ENCODE data around the gene SLC11A1.

The SLC11A1 gene

DNA sequence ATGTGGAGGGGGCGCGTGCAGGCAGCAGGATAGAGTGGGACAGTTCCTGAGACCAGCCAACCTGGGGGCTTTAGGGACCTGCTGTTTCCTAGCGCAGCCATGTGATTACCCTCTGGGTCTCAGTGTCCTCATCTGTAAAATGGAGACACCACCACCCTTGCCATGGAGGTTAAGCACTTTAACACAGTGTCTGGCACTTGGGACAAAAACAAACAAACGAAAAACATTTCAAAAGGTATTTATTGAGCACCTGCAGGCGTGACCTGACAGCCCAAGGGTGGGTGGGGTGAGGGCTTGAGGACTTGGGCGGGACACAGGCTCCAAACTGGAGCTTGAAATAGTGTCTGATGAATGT, 13.0 kb downstream of the SLC11A1 start:
- no peak for DNase-seq

DNA sequence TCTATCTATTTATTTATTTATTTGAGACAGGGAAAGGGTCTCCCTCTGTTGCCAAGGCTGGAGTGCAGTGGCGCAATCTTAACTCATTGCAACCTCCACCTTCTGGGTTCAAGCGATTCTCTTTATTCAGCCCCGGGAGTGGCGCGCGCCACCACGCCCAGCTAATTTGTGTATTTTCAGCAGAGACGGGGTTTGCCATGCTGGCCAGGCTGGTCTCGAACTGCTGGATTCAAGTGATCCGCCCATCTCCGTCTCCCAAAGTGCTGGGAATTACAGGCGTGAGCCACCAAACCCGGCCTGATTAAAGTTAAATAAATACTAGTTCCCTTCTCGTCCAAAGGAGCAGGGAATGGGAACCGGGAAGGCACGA, 13.4 kb downstream of the SLC11A1 start:
- no peak for DNase-seq

DNA sequence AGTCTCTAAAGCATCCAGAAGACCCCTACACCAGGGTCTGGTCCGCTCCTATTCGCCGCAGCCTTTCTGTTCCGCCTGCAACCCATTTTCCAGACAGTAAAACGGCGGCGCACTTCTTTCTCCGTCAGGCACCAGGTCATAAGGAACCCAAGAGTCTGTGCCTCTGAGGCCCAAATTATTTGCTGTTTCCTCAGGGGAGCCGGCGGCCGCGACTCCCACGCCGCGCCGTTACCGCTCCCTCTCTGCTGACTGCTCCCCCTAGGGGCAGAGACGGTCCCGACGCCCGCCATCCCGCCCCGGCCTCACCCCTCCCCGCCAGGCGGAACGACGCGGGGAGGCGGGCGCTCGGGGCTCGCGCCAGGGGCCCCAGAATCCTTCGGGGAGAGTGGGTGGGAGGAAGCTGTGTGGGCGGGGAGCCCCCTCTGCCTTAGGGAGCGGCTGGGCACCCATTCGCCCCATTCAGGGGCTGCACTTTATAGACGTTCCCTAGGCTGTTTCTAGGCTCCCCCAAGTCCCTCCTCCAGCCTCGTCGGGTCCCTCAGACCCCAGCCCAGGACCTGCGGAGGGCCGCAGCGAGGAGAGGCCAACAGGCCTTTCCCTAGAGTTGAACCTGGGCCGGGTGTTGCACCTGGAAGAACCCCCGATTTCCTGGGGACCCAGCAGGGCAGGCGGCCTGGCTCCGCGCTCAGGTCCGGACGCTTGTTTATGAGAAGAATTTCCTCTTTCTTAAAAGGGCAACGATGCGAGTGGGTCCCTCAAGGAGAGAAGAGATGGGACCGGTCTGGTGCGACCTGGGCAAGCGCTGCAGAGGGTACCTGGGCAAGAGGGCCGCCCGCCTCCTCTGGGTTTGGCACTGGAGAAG, 14.0 kb downstream of the SLC11A1 start:
- DNase-seq = peak; percentile 94

DNA sequence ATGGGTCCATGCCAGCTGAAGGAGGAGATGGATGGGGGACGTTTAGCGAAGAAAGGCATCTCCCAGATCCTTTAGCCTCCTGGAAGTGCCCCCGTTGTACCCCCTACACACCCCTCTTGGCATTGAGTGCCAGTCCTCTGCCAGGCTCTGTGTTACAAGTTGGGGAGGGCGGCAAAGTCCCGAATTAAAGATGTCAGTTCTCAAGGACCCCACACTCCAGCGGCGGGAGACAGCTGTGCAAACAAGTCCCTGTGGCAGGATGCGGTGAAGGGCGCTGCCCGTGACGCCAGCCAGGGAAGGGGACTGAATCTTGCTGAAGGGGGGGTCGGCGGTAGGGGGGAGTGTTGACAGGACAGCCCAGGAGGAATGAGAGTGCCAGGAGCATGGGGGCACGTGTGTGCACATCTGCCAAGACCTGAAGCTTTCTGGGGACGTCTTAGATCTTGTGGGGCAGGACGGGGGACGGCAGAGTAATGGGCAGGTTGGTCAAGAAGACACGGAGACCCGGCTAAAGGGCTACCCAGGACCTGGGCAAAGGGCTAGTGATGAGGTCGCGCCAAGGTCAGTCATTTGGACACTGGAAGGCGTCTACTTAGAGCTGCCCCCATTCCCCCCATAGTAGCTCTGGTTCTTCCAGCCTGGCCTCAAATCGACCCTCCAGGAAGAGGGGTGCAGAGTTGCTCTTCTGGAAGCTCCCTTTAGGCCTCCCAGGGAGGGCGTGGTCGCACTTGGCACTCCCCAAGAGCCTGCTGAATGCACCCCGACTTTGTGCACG, 14.8 kb downstream of the SLC11A1 start:
- peak; percentile 64 for DNase-seq

DNA sequence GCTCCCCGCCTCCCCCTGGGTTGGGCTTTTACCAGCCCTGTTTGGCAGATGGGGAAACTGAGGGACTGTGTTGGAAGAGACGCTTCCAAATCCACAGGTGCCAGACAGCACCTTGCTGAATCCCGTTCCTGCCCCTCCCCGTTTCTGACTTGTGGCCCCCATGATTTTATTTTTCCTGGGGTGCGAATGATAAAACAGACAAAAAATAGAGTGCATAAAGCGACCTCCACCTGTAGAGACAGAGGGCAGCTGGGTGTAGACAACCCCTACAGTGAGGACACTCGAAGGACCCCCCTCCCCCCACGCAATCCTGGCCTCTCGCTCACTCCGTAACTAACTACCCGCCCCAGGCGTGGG, 15.4 kb downstream of the SLC11A1 start:
- peak; percentile 50 for DNase-seq

DNA sequence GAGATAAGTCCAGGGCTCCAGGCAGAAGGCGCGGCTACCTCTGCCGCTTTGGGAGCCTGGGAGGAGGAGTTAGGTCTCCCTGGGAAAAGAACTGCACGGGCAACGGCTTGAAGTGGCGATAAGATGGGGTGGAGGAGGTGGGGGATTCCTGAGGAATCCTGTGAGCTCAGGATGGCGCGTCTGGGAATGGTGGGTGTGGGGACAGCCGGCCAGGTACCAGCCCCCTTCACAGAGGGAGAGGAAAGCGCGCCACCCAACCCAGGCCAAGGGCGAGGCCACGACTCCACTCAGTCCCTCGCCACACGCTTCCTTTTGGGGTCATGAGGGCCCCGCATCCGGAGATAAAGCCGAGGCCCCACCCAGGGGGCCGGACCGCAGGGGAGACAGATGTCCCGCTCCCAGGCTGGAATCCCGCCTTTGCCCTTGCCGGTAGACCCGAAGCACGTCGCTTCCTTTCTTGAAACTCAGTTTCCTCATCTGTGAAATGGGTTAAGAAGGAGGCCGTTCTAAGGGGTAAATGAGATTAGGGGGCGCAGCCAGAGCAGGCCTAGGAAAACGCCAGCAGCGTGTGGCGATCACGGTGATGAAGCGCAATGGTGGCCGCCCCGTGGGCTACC, 15.9 kb downstream of the SLC11A1 start:
- peak; percentile 63 for DNase-seq

DNA sequence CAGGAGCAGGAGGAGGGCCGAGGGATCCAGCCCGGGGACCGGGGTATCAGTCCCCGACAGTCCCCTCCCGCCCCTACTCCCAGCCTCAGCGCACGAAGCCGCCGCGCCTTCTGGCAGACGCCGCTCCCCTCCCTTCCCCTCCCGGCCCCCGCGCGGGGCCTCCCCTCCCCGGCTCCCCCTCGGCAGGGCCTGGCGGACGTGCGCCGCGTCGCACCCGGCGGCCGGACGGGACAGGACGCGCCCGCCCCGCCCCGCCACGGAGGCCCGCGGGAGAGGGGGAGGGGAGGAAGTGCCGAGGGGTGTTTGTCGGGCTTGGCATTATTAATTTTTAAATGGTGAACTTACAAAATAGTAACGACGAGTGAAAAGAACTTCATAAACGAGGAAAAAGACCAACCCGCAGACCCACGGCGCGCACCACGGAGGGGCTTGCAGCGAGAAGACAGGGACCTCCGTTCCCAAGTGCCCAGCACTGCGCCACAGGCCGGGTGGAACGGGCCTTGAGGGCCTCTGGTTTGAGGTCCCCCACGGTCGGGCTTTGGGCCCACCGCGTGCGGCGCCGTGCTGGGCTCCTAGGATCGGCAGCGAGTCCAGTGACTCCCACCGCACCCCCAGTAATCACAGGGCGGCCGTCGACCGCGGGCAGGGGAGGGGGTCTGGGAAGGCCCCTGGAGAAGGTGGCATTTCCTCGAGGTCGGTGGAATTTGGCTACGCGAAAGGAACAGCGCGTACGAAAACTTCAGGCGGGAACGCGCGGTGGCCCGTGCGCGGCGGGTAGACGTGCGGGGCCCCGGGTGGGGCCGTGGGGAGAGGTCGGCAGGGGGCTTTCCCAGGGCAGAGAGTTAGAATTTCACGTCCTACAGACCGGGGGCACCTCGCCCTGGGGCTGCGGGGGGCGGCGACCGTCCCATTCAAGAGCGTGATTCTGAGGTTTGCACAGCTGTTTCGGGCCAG, 16.6 kb downstream of the SLC11A1 start:
- DNase-seq = peak; percentile 81

DNA sequence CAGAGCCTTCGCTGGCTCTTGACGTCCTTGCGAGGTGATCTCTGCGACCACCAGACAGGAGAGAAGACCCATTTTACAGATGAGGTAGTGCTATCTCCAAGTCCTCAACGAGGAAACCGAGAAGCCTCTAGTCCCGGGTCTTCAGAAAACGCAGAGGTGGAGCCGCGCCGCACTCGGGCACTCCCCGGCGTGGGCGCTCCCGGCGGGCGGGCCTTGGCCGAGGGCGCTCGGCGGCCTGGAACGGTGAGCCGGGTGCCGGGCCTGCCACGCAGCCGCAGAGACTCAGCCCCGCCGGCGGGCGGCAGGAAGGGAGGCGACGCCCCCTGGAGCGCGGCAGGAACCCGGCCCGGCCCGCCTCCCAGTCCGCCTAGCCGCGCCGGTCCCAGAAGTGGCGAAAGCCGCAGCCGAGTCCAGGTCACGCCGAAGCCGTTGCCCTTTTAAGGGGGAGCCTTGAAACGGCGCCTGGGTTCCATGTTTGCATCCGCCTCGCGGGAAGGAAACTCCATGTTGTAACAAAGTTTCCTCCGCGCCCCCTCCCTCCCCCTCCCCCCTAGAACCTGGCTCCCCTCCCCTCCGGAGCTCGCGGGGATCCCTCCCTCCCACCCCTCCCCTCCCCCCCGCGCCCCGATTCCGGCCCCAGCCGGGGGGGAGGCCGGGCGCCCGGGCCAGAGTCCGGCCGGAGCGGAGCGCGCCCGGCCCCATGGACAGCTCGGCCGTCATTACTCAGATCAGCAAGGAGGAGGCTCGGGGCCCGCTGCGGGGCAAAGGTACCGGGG, 17.5 kb downstream of the SLC11A1 start, which contains the start of gene CTDSP1:
Gene CTDSP1 (plus strand): TSS at position 478 of the 776 bp plus-strand sequence. CDS start 223 bp downstream, at position 701.
- peak; percentile 94 for DNase-seq

DNA sequence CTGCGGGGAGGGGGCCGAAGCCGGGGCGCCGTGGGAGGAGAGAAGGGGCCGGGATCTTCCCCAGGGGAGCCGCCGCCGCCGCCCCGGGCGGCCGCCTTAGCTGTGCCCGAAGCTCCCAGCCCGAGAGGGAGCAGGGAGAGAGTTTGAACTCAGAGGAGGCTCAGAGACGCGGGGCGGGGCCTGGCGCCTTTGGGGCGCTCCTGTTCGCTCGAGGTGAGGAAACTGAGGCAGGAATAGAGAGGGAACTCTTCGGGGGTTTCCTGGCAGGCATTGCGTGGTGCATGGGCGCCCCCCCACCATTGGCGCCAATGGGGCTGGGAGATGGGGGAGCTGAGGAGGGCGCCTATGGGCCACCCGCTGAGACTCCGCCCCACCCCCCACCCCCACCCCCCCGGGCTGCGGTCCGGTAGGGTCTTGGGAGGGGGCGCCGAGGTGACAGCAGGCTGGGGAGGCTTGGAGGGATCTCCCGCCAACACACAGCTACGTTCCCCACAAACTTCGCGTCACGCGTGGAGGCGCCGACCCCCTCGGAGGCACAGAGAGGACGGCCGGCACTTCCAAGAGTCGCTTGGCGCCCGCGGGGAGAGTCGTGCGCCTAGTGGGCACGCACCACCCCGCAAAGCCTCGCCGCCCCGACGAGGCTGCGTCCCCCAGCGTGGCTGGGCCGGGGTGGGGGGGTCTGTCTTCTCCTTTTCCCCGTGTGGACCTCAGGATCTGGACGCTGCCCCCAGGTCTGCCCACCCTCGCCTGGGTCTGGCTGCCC, 18.3 kb downstream of the SLC11A1 start:
- peak; percentile 33 for DNase-seq

DNA sequence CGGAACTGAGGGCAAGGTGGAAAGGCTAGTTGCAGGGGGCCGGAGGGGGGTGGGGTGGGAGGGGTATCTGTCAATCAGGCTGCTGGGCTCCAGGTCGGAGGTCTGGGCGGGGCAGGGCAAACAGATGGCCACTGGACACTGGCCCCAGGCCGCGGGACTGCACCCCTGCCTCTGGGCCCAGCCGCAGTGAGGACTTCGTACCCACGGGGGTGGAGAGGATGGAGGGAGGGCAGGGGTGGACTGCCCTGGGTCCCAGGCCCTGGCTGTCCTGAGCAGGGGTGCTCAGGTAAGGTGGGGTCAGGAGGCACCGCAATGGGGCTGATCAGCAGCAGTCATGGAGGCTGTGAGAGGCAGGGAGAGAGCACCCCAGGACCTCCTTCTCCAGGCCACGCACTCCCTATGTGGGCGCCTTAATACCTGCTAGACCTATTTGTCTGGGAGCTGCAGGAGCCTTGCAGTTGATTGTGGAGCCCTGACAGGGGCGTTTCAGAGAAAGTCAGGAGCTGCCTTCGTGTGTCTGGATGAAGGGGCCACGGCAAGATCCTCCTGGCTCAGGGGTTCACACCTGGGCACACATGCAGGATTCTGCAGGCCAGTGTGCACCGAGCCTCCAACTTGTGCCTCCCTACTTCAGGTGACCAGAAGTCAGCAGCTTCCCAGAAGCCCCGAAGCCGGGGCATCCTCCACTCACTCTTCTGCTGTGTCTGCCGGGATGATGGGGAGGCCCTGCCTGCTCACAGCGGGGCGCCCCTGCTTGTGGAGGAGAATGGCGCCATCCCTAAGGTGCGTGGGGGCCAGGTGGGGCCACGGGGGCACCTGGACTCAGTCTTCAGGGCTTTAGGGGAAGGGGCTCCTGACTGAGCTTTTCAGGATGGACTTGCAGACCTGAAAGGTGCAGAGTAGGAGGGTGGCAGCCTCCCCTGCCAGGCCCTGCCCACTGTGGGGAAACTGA, 19.1 kb downstream of the SLC11A1 start:
- no peak for DNase-seq

DNA sequence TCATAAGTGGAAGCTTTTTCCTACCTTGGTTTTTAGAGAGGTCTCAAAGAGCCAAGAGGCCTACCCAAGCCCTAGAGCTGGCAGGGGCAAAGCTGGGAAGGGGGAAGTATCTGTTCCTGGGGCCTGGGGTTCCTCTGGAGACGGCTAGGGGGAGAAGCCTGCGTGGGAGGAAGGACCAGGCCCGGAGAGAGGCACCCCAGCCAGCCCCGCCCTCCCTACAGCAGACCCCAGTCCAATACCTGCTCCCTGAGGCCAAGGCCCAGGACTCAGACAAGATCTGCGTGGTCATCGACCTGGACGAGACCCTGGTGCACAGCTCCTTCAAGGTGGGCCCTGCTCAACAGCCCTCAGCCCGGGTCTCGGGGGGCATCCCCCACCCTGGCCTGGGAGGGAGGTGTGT, 19.8 kb downstream of the SLC11A1 start:
- no peak for DNase-seq

DNA sequence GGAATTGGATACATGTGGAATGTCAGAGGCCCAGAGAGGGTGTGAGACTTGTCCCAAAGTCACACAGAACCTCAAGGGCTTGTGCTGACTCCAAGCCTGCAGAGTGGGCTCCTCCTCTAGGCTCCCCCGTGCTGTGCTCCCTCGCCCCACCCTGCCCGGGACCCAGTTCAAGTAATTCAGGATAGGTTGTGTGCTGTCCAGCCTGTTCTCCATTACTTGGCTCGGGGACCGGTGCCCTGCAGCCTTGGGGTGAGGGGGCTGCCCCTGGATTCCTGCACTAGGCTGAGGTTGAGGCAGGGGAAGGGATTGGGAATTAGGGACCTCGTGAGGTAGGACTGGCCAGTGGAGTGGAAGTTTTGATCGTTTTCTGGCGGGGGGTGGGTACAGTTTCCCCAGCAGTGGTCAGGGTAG, 20.4 kb downstream of the SLC11A1 start:
- no peak for DNase-seq

DNA sequence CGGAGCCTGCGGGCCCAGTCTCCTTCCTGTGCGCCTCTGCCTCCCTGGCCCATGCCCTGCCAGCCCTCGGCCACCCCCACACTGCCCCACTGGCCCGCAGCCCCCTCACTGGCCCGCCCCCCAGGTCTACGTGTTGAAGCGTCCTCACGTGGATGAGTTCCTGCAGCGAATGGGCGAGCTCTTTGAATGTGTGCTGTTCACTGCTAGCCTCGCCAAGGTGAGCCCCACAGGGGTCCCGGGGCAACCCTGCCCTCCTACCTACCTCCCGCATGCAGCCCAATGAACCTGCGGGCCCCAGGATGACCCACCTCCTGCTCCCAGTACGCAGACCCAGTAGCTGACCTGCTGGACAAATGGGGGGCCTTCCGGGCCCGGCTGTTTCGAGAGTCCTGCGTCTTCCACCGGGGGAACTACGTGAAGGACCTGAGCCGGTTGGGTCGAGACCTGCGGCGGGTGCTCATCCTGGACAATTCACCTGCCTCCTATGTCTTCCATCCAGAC, 20.9 kb downstream of the SLC11A1 start:
- DNase-seq = no peak

DNA sequence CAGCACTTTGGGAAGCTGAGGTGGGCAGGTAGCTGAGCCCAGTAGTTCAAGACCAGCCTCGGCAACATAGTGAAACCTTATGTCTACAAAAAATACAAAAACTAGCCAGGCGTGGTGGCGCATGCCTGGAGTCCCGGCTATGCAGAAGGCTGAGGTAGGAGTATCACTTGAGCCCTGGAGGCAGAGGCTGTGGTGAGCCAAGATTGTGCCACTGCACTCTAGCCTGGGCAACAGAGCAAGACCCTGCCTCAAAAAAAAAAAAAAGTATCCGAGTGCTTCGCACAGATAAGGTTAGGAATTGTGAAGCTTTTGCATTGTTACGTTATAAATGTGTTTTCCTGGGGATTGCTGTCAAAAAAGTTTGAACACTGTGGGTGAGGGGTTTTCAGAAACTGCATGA, 21.7 kb downstream of the SLC11A1 start:
- DNase-seq = no peak

DNA sequence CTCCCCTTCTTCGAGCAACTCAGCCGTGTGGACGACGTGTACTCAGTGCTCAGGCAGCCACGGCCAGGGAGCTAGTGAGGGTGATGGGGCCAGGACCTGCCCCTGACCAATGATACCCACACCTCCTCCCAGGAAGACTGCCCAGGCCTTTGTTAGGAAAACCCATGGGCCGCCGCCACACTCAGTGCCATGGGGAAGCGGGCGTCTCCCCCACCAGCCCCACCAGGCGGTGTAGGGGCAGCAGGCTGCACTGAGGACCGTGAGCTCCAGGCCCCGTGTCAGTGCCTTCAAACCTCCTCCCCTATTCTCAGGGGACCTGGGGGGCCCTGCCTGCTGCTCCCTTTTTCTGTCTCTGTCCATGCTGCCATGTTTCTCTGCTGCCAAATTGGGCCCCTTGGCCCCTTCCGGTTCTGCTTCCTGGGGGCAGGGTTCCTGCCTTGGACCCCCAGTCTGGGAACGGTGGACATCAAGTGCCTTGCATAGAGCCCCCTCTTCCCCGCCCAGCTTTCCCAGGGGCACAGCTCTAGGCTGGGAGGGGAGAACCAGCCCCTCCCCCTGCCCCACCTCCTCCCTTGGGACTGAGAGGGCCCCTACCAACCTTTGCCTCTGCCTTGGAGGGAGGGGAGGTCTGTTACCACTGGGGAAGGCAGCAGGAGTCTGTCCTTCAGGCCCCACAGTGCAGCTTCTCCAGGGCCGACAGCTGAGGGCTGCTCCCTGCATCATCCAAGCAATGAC, 22.4 kb downstream of the SLC11A1 start:
- DNase-seq = no peak

DNA sequence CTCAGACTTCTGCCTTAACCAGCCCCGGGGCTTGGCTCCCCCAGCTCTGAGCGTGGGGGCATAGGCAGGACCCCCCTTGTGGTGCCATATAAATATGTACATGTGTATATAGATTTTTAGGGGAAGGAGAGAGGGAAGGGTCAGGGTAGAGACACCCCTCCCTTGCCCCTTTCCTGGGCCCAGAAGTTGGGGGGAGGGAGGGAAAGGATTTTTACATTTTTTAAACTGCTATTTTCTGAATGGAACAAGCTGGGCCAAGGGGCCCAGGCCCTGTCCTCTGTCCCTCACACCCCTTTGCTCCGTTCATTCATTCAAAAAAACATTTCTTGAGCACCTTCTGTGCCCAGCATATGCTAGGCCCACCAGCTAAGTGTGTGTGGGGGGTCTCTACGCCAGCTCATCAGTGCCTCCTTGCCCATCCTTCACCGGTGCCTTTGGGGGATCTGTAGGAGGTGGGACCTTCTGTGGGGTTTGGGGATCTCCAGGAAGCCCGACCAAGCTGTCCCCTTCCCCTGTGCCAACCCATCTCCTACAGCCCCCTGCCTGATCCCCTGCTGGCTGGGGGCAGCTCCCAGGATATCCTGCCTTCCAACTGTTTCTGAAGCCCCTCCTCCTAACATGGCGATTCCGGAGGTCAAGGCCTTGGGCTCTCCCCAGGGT, 23.1 kb downstream of the SLC11A1 start:
- no peak for DNase-seq

DNA sequence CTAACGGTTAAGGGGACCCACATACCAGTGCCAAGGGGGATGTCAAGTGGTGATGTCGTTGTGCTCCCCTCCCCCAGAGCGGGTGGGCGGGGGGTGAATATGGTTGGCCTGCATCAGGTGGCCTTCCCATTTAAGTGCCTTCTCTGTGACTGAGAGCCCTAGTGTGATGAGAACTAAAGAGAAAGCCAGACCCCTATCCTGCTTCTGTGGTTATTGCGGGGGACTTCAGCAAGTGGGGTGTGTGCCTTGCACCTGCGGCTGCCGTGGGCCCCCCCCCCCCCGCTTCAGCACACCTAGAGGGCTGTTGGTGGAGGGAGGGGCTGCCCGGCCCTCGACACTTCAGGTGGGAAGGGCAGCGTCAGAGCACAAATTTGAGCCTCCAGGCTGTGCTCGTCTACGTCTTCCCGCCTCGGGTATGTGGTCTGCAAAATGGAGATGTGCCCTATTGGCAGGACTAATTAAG, 23.7 kb downstream of the SLC11A1 start:
- DNase-seq = no peak
